Mesothelial cell of epicardium (in vitro differentiated cells): Measurements from ENCODE around the gene YPEL1. TPM values are rescaled to one million over a fixed set of nuclear protein-coding genes. Genes with fewer than 3 reads are reported as not detected.
"Not testable (repeated sequence)": the region's sequence is repeated elsewhere in the genome, so short reads cannot be mapped to it uniquely, and the experiment has no call there.

Experiments
- DNase-seq, 2 experiments: peaks; one replicate each; pipeline ENCODE4 v3.0.0; 2021; ENCODE audit warnings: low spot score in 2 of 2; ENCODE audit not compliant: unreplicated experiment in 2 of 2
- H3K27ac Mint-ChIP-seq: 2 replicates; pipeline ENCODE4 v1.8.0; 2021; ENCODE audit warnings: mixed read lengths
- H3K27me3 Mint-ChIP-seq: 2 replicates; pipeline ENCODE4 v1.8.0; 2021; ENCODE audit warnings: low read depth, mixed read lengths
- H3K36me3 Mint-ChIP-seq: 2 replicates; pipeline ENCODE4 v1.8.0; 2021; ENCODE audit warnings: mixed read lengths
- H3K4me1 Mint-ChIP-seq: 2 replicates; pipeline ENCODE4 v1.8.0; 2021; ENCODE audit warnings: mixed read lengths
- H3K4me3 Mint-ChIP-seq: 2 replicates; pipeline ENCODE4 v1.8.0; 2021; ENCODE audit warnings: mild to moderate bottlenecking, moderate library complexity, mixed read lengths
- H3K9me3 Mint-ChIP-seq: 2 replicates; pipeline ENCODE4 v1.8.0; 2021; ENCODE audit warnings: mixed read lengths
- total RNA-seq: library from RNA; stranded (reverse); gene quantifications from 3 replicates; pipeline ENCODE4 v1.2.1, GENCODE V29; 2021
- TF ChIP-seq, protein P1 (sequence below): fragments of 200-600 bp; sonication (generic); IDR thresholded peaks from one replicate; pipeline ENCODE4 v1.5.0; 2021; ENCODE audit warnings: antibody characterized with exemption; ENCODE audit not compliant: unreplicated experiment

YPEL1 gene
- total RNA-seq, 1 donor from 2014 or later: 17.2 TPM

DNA sequence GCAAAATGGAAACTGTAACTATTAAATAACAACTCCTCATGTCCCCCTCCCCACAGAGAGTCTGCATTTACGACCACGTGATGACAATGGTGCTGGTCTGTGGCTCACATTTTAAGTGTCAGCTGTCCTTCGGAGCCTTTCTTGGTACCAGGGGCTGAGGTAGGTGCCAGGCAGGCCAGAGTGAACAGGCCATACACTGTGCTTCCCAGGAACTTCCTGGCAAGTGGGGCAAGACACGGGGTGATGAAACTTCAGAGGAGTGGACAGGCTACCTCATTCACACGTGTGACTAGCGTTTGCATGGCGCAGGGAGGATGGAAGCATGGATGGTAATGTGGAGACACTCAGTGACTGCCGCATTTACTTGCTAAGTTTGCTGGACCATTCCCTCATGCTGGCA is 10.4 kb upstream of the YPEL1 start:
- Mint-ChIP-seq H3K9me3 (no peaks in the 10 kb centered on the region), H3K27ac (no peak overlapping the region), H3K4me3 (no peak overlapping the region), H3K27me3 (peaks cover 3% of the 10 kb centered on the region), H3K36me3 (no peaks in the 10 kb centered on the region), H3K4me1 (no peaks in the 10 kb centered on the region)
- TF ChIP-seq, protein P1, sequence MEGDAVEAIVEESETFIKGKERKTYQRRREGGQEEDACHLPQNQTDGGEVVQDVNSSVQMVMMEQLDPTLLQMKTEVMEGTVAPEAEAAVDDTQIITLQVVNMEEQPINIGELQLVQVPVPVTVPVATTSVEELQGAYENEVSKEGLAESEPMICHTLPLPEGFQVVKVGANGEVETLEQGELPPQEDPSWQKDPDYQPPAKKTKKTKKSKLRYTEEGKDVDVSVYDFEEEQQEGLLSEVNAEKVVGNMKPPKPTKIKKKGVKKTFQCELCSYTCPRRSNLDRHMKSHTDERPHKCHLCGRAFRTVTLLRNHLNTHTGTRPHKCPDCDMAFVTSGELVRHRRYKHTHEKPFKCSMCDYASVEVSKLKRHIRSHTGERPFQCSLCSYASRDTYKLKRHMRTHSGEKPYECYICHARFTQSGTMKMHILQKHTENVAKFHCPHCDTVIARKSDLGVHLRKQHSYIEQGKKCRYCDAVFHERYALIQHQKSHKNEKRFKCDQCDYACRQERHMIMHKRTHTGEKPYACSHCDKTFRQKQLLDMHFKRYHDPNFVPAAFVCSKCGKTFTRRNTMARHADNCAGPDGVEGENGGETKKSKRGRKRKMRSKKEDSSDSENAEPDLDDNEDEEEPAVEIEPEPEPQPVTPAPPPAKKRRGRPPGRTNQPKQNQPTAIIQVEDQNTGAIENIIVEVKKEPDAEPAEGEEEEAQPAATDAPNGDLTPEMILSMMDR: no peak
- DNase-seq: no peak

GRCh38 chr22:21744917-21745316 is 9.3 kb upstream of the YPEL1 start:
- not testable (repeated sequence) for H3K4me3 Mint-ChIP-seq, H3K9me3 Mint-ChIP-seq, H3K4me1 Mint-ChIP-seq, H3K27me3 Mint-ChIP-seq, H3K27ac Mint-ChIP-seq, H3K36me3 Mint-ChIP-seq, DNase-seq

DNA sequence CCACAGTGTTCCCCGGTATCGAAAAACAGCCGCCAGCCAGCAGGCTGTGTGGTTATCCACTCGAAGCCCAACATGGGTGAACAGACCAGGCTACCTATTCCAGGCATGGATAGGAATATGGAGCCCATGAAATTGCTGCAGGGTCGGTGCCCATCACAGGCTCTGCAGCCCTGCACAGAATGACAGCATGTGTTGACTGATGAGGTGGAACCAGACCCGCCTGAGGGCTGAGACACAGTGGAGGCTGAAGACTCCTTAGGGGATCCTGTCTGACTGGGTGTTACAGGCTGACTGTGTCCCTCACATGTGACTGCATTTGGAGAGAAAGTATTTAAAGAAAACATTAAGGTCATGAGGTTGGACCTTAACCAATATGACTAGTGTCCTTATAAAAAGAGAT is 6.2 kb upstream of the YPEL1 start:
- TF ChIP-seq, protein P1: no peak
- no peak overlapping the region for H3K27ac Mint-ChIP-seq
- H3K4me3 Mint-ChIP-seq: no peak overlapping the region
- no peaks in the 10 kb centered on the region for H3K9me3 Mint-ChIP-seq
- no peaks in the 10 kb centered on the region for H3K36me3 Mint-ChIP-seq
- peaks cover 22% of the 10 kb centered on the region for H3K27me3 Mint-ChIP-seq
- no peak for DNase-seq
- no peaks in the 10 kb centered on the region for H3K4me1 Mint-ChIP-seq

- H3K27ac Mint-ChIP-seq: no peak overlapping the region
- H3K4me3 Mint-ChIP-seq: no peak overlapping the region
- no peaks in the 10 kb centered on the region for H3K36me3 Mint-ChIP-seq
- H3K27me3 Mint-ChIP-seq: peaks cover 22% of the 10 kb centered on the region
- TF ChIP-seq, protein P1: no peak
- H3K4me1 Mint-ChIP-seq: no peaks in the 10 kb centered on the region
- H3K9me3 Mint-ChIP-seq: no peaks in the 10 kb centered on the region
- DNase-seq: no peak
These were observed 5.5 kb upstream of the YPEL1 start for GRCh38 chr22:21741059-21741458.

GRCh38 chr22:21739828-21740377 is 4.3 kb upstream of the YPEL1 start:
- peaks cover 2% of the 10 kb centered on the region for H3K4me1 Mint-ChIP-seq
- H3K4me3 Mint-ChIP-seq: no peak overlapping the region
- peaks cover 22% of the 10 kb centered on the region for H3K27me3 Mint-ChIP-seq
- no peak overlapping the region for H3K27ac Mint-ChIP-seq
- H3K9me3 Mint-ChIP-seq: no peaks in the 10 kb centered on the region
- no peak for DNase-seq
- TF ChIP-seq, protein P1: no peak
- no peaks in the 10 kb centered on the region for H3K36me3 Mint-ChIP-seq

- no peaks in the 10 kb centered on the region for H3K36me3 Mint-ChIP-seq
- H3K4me1 Mint-ChIP-seq: peaks cover 11% of the 10 kb centered on the region
- H3K9me3 Mint-ChIP-seq: no peaks in the 10 kb centered on the region
- H3K27ac Mint-ChIP-seq: no peak overlapping the region
- DNase-seq: no peak
- no peak overlapping the region for H3K4me3 Mint-ChIP-seq
- TF ChIP-seq, protein P1: no peak
- peaks cover 22% of the 10 kb centered on the region for H3K27me3 Mint-ChIP-seq
These were observed 3.4 kb upstream of the YPEL1 start for GRCh38 chr22:21738966-21739365.
